Measurements from ENCODE around the gene FLOT1. TPM values are rescaled to one million over a fixed set of nuclear protein-coding genes. Genes with fewer than 3 reads are reported as not detected.
A peak's percentile ranks its signal among the peaks of the same experiment; 100 is the strongest.

FLOT1 gene
- total and polyA plus RNA-seq, 2 of the 13 experiments (the other 11 are each of a cell fraction or from before 2014, with no cell fraction given): 82.3 to 130 TPM

- H3K36me3 ChIP-seq (replicated peaks in 1 of 2; ENCODE audit: control insufficient read depth in 1 of 2, insufficient read depth in 2 of 2, low read length in 2 of 2): no peaks in the 10 kb centered on the region
- H4K20me1 ChIP-seq (ENCODE audit: insufficient read depth, low read length): no peaks in the 10 kb centered on the region
- ChIA-PET CTCF (ENCODE audit: low intra/inter-chr PET ratio, low total read pairs) (interaction anchor here (1.7 kb wide), 1 partner anchor 8 kb away, joined by 6 read pairs; no protein-coding TSS in a partner anchor), POLR2A (interaction anchor here (0.9 to 3.0 kb wide), 12 partner anchors 8 to 196 kb away, joined by 3 to 23 read pairs (median 4); partner anchors contain the start of genes IER3, MDC1, MRPS18B and TUBB)
- peak overlapping the region; percentile 84 for H3K4me2 ChIP-seq (ENCODE audit: low read depth, low read length)
- DNase-seq (ENCODE audit: low spot score) (peak; percentile 49), ATAC-seq (peak; percentile 50), FAIRE-seq (no peak)
- peaks cover 79% of the 10 kb centered on the region for H3K4me1 ChIP-seq (ENCODE audit: insufficient read depth, low read length)
- in situ Hi-C loops (cut with HindIII; ENCODE audit: extremely low pct_ligation_motif_present, low pct_unique_long_range_greater_than_20kb): loop anchor here (25.0 kb wide), 1 partner anchor 400 kb away; no protein-coding TSS in a partner anchor
- BruUV-seq (replicated peaks): no TSS peak
- peak overlapping the region; percentile 43 for H3K27ac ChIP-seq (ENCODE audit: extremely low read length, insufficient read depth, low read length)
- H2AFZ ChIP-seq (ENCODE audit: low read length): no peak overlapping the region
- intact Hi-C loops (cut with micrococcal nuclease; ENCODE audit: unreplicated experiment): loop anchor here (1.0 kb wide), 1 partner anchor 35 kb away; no protein-coding TSS in a partner anchor
- no peaks in the 10 kb centered on the region for H3K9me3 ChIP-seq (ENCODE audit: low read length)
- peak overlapping the region; percentile 65 for H3K9ac ChIP-seq (ENCODE audit: insufficient read depth, low read depth, low read length)
- H3K79me2 ChIP-seq (ENCODE audit: insufficient read depth, low read length): no peaks in the 10 kb centered on the region
- under 1% methylated on average over 48 of the region's 52 CpGs for WGBS (ENCODE audit: low lambda C conversion rate)
- H3K27me3 ChIP-seq (ENCODE audit: control insufficient read depth in 1 of 2, insufficient read depth in 2 of 2, low read length in 2 of 2): no peaks in the 10 kb centered on the region
- H3K4me3 ChIP-seq (replicated peaks in 1 of 3; ENCODE audit: insufficient read depth in 1 of 3, low read depth in 2 of 3, low read length in 3 of 3): peak overlapping the region; percentile 77 to 84 (median 81)
- TF ChIP-seq HMGA1 (CRISPR knock-in tag; conservative IDR thresholded peaks at IDR 0.05): no peak
- TF ChIP-seq SP5 (CRISPR knock-in tag; IDR thresholded peaks at IDR 0.05; ENCODE audit: borderline replicate concordance, low read depth): peak; percentile 40; the same call in 1 of the 2 replicates
- TF ChIP-seq ZNF674 (CRISPR knock-in tag; IDR thresholded peaks at IDR 0.05; ENCODE audit: low read depth): no peak
- no peak for TF ChIP-seq ZNF660 (CRISPR knock-in tag; IDR thresholded peaks at IDR 0.05; ENCODE audit: borderline replicate concordance, low read depth)
- TF ChIP-seq ZNF180 (CRISPR knock-in tag; IDR thresholded peaks at IDR 0.05; ENCODE audit: borderline replicate concordance, low read depth): no peak
- no peak; the same call in 1 of the 2 replicates for TF ChIP-seq TFDP1 (CRISPR knock-in tag; IDR thresholded peaks at IDR 0.05; ENCODE audit: borderline replicate concordance)
- no peak for TF ChIP-seq SRF (IDR thresholded peaks at IDR 0.05; ENCODE audit: low read depth, low read length)
- TF ChIP-seq ZNF878 (CRISPR knock-in tag; IDR thresholded peaks at IDR 0.05): no peak
- TF ChIP-seq MED13 (CRISPR knock-in tag; IDR thresholded peaks at IDR 0.05): 0 out of 2 replicates have a peak, but pooled peaks have one; percentile 27
- TF ChIP-seq PHB2 (IDR thresholded peaks at IDR 0.05; ENCODE audit: partially characterized antibody): no peak
- TF ChIP-seq AFF4 (CRISPR knock-in tag; IDR thresholded peaks at IDR 0.05): no peak
- TF ChIP-seq ZNF557 (CRISPR knock-in tag; IDR thresholded peaks at IDR 0.05): no peak
- TF ChIP-seq ZNF451 (CRISPR knock-in tag; IDR thresholded peaks at IDR 0.05): no peak
- 0 out of 2 replicates have a peak, but pooled peaks have one; percentile 53 for TF ChIP-seq PRDM10 (CRISPR knock-in tag; IDR thresholded peaks at IDR 0.05; ENCODE audit: low read depth)
Measured at GRCh38 chr6:30686908-30687658, 55.4 kb downstream of the FLOT1 start.
